Pons (tissue), 1 donor: Measurements from ENCODE around the gene IPO8.
"Not testable (repeated sequence)": the region's sequence is repeated elsewhere in the genome, so short reads cannot be mapped to it uniquely, and the experiment has no call there.

ENCODE experiments used
- DNase-seq: peaks from one replicate; pipeline ENCODE4 v3.0.0-alpha.2; 2016; ENCODE audit warnings: low spot score

The IPO8 gene

GRCh38 chr12:30604302-30604701 lies 91.4 kb downstream of the IPO8 start:
- not testable (repeated sequence) for DNase-seq

- no peak for DNase-seq
Observed at GRCh38 chr12:30603129-30603528, 92.5 kb downstream of the IPO8 start.

- DNase-seq, result no peak
Observed at GRCh38 chr12:30602678-30603077, 93.0 kb downstream of the IPO8 start.

GRCh38 chr12:30599608-30600007 lies 96.1 kb downstream of the IPO8 start:
- DNase-seq, result no peak

GRCh38 chr12:30598889-30599288 lies 96.8 kb downstream of the IPO8 start:
- DNase-seq, result no peak

- no peak for DNase-seq
Observed at GRCh38 chr12:30595742-30596141, 99.9 kb downstream of the IPO8 start.

GRCh38 chr12:30594509-30594908 lies 101.2 kb downstream of the IPO8 start:
- no peak for DNase-seq

- not testable (repeated sequence) for DNase-seq
Observed at GRCh38 chr12:30588572-30588971, 107.1 kb downstream of the IPO8 start.

GRCh38 chr12:30587782-30588181 lies 107.9 kb downstream of the IPO8 start:
- DNase-seq, result no peak

- DNase-seq, result no peak
Observed at GRCh38 chr12:30585877-30586276, 109.8 kb downstream of the IPO8 start.

GRCh38 chr12:30582943-30583342 lies 112.7 kb downstream of the IPO8 start:
- DNase-seq, result no peak

GRCh38 chr12:30580344-30580743 lies 115.3 kb downstream of the IPO8 start:
- no peak for DNase-seq
